ENCODE data around the gene CSPG4. TPM values are rescaled to one million over a fixed set of nuclear protein-coding genes. Genes with fewer than 3 reads are reported as not detected.

CSPG4 gene
- total and polyA plus RNA-seq, 2 of the 8 experiments (the other 6 are each of a cell fraction or from before 2014, with no cell fraction given): 1.4 to 3.0 TPM

DNA sequence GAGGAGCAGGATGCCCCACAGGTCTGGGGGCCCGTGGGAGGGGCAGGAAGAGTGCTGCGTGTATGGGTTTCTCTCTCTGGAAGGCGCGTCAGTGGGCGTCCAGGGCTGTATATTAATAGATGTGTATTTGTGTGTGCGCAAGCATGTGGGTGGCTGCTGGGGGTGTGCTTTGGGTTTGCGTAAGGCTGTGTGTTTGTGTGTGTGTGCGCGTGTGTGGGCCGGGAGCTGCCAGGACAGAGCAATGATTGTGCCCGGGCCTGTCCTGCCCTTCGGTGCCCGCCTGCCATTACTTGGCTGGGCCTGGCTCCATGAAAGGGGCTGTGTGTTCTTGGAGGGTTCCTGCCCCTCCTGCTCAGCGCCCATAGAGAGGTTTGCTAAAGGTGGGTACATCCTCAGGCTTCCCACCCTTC, 16.3 kb downstream of the CSPG4 start (continued):
- TF ChIP-seq, protein P1, sequence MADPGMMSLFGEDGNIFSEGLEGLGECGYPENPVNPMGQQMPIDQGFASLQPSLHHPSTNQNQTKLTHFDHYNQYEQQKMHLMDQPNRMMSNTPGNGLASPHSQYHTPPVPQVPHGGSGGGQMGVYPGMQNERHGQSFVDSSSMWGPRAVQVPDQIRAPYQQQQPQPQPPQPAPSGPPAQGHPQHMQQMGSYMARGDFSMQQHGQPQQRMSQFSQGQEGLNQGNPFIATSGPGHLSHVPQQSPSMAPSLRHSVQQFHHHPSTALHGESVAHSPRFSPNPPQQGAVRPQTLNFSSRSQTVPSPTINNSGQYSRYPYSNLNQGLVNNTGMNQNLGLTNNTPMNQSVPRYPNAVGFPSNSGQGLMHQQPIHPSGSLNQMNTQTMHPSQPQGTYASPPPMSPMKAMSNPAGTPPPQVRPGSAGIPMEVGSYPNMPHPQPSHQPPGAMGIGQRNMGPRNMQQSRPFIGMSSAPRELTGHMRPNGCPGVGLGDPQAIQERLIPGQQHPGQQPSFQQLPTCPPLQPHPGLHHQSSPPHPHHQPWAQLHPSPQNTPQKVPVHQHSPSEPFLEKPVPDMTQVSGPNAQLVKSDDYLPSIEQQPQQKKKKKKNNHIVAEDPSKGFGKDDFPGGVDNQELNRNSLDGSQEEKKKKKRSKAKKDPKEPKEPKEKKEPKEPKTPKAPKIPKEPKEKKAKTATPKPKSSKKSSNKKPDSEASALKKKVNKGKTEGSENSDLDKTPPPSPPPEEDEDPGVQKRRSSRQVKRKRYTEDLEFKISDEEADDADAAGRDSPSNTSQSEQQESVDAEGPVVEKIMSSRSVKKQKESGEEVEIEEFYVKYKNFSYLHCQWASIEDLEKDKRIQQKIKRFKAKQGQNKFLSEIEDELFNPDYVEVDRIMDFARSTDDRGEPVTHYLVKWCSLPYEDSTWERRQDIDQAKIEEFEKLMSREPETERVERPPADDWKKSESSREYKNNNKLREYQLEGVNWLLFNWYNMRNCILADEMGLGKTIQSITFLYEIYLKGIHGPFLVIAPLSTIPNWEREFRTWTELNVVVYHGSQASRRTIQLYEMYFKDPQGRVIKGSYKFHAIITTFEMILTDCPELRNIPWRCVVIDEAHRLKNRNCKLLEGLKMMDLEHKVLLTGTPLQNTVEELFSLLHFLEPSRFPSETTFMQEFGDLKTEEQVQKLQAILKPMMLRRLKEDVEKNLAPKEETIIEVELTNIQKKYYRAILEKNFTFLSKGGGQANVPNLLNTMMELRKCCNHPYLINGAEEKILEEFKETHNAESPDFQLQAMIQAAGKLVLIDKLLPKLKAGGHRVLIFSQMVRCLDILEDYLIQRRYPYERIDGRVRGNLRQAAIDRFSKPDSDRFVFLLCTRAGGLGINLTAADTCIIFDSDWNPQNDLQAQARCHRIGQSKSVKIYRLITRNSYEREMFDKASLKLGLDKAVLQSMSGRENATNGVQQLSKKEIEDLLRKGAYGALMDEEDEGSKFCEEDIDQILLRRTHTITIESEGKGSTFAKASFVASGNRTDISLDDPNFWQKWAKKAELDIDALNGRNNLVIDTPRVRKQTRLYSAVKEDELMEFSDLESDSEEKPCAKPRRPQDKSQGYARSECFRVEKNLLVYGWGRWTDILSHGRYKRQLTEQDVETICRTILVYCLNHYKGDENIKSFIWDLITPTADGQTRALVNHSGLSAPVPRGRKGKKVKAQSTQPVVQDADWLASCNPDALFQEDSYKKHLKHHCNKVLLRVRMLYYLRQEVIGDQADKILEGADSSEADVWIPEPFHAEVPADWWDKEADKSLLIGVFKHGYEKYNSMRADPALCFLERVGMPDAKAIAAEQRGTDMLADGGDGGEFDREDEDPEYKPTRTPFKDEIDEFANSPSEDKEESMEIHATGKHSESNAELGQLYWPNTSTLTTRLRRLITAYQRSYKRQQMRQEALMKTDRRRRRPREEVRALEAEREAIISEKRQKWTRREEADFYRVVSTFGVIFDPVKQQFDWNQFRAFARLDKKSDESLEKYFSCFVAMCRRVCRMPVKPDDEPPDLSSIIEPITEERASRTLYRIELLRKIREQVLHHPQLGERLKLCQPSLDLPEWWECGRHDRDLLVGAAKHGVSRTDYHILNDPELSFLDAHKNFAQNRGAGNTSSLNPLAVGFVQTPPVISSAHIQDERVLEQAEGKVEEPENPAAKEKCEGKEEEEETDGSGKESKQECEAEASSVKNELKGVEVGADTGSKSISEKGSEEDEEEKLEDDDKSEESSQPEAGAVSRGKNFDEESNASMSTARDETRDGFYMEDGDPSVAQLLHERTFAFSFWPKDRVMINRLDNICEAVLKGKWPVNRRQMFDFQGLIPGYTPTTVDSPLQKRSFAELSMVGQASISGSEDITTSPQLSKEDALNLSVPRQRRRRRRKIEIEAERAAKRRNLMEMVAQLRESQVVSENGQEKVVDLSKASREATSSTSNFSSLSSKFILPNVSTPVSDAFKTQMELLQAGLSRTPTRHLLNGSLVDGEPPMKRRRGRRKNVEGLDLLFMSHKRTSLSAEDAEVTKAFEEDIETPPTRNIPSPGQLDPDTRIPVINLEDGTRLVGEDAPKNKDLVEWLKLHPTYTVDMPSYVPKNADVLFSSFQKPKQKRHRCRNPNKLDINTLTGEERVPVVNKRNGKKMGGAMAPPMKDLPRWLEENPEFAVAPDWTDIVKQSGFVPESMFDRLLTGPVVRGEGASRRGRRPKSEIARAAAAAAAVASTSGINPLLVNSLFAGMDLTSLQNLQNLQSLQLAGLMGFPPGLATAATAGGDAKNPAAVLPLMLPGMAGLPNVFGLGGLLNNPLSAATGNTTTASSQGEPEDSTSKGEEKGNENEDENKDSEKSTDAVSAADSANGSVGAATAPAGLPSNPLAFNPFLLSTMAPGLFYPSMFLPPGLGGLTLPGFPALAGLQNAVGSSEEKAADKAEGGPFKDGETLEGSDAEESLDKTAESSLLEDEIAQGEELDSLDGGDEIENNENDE (IDR thresholded peaks at IDR 0.05; ENCODE audit: insufficient replicate concordance, low read length): no peak
- TF ChIP-seq GABPA (IDR thresholded peaks at IDR 0.05; ENCODE audit: borderline replicate concordance, insufficient read depth, low read length): no peak
- no peak for TF ChIP-seq POLR2A (IDR thresholded peaks at IDR 0.05; ENCODE audit: control extremely low read depth in 1 of 2, low read depth in 2 of 2, low read length in 2 of 2)
- TF ChIP-seq RFX5 (IDR thresholded peaks at IDR 0.05; ENCODE audit: borderline replicate concordance, low read depth, low read length): no peak
- no peak for TF ChIP-seq EZH2 (IDR thresholded peaks at IDR 0.05; ENCODE audit: low read depth, low read length, severe bottlenecking)
- TF ChIP-seq, protein P2, sequence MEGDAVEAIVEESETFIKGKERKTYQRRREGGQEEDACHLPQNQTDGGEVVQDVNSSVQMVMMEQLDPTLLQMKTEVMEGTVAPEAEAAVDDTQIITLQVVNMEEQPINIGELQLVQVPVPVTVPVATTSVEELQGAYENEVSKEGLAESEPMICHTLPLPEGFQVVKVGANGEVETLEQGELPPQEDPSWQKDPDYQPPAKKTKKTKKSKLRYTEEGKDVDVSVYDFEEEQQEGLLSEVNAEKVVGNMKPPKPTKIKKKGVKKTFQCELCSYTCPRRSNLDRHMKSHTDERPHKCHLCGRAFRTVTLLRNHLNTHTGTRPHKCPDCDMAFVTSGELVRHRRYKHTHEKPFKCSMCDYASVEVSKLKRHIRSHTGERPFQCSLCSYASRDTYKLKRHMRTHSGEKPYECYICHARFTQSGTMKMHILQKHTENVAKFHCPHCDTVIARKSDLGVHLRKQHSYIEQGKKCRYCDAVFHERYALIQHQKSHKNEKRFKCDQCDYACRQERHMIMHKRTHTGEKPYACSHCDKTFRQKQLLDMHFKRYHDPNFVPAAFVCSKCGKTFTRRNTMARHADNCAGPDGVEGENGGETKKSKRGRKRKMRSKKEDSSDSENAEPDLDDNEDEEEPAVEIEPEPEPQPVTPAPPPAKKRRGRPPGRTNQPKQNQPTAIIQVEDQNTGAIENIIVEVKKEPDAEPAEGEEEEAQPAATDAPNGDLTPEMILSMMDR (IDR thresholded peaks at IDR 0.05; ENCODE audit: control extremely low read depth in 1 of 3, insufficient read depth in 1 of 3, low read depth in 1 of 3, low read length in 3 of 3): no peak
- no peak for TF ChIP-seq ZNF274 (IDR thresholded peaks at IDR 0.05; ENCODE audit: borderline replicate concordance, extremely low read depth, low read length)

Measured in H1 (cell line).